HG03442 (cell line): Measurements from ENCODE around the gene INVS.
A peak's percentile ranks its signal among the peaks of the same experiment; 100 is the strongest.
"Not testable (repeated sequence)": the region's sequence is repeated elsewhere in the genome, so short reads cannot be mapped to it uniquely, and the experiment has no call there.

ENCODE experiments used
- ATAC-seq: cut with Tn5 transposase; IDR thresholded peaks from one replicate; pipeline ENCODE4 v1.9.1; 2021; ENCODE audit warnings: mild to moderate bottlenecking, moderate library complexity; ENCODE audit not compliant: unreplicated experiment

Gene INVS, protein sequence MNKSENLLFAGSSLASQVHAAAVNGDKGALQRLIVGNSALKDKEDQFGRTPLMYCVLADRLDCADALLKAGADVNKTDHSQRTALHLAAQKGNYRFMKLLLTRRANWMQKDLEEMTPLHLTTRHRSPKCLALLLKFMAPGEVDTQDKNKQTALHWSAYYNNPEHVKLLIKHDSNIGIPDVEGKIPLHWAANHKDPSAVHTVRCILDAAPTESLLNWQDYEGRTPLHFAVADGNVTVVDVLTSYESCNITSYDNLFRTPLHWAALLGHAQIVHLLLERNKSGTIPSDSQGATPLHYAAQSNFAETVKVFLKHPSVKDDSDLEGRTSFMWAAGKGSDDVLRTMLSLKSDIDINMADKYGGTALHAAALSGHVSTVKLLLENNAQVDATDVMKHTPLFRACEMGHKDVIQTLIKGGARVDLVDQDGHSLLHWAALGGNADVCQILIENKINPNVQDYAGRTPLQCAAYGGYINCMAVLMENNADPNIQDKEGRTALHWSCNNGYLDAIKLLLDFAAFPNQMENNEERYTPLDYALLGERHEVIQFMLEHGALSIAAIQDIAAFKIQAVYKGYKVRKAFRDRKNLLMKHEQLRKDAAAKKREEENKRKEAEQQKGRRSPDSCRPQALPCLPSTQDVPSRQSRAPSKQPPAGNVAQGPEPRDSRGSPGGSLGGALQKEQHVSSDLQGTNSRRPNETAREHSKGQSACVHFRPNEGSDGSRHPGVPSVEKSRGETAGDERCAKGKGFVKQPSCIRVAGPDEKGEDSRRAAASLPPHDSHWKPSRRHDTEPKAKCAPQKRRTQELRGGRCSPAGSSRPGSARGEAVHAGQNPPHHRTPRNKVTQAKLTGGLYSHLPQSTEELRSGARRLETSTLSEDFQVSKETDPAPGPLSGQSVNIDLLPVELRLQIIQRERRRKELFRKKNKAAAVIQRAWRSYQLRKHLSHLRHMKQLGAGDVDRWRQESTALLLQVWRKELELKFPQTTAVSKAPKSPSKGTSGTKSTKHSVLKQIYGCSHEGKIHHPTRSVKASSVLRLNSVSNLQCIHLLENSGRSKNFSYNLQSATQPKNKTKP

DNA sequence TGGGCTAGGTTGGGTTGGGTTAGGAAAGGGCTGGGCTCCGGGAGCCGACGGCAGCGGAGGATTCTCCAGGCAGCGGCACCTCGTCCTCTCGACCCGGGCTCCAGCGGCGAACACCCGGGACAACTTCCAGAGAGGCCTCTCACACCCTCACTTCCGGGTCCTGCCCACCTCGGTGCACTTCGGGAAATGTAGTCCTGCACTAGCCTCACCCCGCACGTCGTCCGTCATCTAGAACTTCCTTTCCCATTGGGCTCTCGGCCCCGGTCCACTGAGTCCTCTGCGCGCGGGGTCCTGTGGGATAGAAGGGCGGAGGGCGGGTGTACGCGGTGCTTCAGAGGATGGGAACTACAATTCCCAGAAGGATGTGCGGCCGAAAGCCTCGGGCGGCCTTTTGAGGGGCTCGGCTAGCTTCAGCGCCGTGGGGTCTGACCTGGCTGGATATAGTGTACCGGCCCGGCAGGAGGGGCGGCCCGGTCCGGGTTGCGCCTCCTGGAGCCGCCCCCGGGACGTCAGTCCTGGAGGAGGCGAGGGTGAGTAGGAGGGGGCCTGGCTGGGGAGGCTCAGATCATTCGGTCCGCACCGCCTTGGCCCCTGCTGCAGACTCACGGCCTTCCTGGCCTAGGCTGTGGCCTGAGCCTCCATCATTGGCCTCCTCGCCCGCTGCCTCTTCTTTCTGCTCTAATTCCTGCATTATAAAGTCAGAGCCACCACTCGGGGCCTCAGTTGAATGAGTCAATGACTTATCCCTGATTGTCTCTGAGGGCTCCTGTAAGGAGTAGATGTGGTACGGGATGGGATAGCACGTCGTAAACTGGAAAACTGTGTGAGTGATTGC, at the start of gene INVS, which contains the start of gene ERP44:
INVS (plus strand) TSS at position 357 of the 835 bp plus-strand sequence. CDS start 5,279 bp downstream, outside the sequence.
ERP44 (minus strand) TSS at position 114 of the 835 bp plus-strand sequence. CDS start 160 bp downstream, outside the sequence.
- ATAC-seq, result peak; percentile 97

DNA sequence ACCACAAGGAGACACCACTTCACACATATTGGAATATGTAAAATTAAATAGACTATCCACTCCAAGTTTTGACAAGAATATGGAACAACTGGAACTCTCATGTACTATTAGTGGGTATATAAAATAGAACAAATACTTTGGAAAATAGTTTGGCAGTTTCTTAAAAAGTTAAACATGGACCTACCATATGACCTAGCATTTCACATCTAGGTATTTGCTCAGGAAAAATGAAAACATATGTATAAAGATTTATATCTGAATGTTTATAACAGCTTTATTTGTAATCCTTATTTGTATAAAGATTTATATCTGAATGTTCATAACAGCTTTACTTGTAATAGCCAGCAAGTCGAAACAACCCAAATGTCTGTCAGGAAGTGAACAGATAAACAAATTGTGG, 49.5 kb upstream of the INVS start:
- no peak for ATAC-seq

DNA sequence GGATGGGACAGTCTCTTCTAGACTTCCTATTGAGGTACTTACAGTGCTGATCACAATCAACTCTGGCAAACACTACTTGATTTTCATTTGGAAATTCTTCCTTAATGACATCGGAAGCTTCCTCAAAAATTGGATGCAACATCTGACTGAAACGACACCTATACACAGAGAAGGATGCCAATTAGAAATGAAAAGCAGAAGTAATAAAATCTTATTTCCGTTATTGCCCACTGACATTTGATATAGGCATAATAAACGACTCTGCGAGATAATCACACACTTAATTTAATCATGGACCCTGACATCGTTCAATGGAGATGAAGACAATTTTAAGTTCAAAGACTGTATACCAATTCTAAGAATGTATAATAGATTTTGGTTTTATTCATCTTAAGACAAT, 46.7 kb upstream of the INVS start:
- ATAC-seq, result no peak

DNA sequence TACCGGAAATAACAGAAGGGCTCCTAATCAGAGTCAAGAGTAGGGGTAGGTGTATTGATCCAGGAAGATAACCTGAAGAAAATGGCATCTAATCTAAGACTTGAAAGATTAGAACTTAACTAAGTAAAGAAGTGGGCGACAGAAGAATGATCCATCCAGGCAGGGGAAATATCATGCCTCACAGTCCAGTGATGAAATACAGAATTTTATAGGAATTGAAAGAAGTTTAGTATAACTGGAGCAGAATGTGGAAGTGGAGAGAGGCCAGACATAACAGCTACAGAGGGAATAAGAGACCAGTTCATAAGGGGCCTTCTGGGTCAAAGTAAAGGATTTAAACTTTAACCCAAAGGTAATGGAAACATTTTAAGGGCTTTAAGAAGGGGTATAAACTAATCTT, 42.5 kb upstream of the INVS start:
- ATAC-seq, result no peak

DNA sequence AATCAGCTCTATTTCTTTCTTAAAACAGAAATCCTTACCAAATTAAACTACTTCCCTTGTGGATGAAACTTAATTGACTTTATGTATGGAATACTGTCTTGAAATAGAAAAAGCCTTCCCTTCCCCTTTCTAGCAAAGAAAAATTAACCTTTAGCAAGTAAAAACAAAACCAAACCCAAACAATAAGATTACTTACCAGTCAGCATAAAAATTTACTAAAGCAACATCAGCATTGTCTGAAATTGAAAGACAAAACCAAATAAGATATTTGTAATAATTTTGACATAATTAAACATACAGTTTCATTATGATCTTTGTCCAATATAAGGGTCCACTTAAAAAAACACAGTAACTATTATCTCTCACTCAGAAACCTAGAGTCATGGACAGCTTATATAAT, 41.4 kb upstream of the INVS start:
- no peak for ATAC-seq

DNA sequence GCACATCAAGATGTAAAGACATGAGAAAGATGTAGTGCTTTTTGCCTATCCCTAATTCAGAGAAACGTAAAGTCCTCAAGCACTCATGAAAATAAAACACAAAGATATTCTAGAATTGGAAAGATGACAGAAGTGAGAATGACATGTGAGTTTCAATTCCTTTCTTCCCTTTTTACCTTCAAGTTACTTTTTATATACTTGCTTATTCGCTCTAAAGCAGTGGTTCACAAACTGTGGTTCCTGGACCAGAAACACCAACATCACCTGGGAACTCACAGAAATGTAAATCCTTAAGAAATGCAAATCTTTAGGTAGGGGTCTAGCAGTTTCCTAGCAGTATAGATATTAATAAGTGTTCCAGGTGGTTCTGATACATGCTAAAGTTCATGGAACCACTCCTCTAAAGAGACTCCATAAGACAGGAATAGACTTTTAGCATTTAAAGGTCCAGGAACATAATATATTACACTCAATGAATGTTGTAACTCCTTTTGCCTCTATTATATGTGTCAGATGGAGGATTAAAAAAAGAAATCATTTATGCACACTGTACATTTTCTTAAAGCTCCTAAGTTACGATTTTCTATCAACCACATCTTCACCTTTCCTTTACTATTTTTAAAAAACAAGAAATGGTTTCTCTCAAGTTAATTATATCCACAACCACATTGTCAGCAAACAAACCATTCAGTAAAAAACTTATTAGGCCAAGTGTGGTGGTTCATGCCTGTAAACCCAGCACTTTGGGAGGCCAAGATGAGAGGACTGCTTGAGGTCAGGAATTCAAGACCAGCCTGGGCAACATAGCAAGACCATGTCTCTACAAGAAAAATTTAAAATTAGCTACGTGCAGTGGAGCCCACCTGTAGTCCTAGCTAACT, 40.1 kb upstream of the INVS start:
- peak; percentile 84 for ATAC-seq

GRCh38 chr9:100062683-100063082, 36.4 kb upstream of the INVS start:
- ATAC-seq, result not testable (repeated sequence)

GRCh38 chr9:100063185-100063584, 35.9 kb upstream of the INVS start:
- no peak for ATAC-seq

DNA sequence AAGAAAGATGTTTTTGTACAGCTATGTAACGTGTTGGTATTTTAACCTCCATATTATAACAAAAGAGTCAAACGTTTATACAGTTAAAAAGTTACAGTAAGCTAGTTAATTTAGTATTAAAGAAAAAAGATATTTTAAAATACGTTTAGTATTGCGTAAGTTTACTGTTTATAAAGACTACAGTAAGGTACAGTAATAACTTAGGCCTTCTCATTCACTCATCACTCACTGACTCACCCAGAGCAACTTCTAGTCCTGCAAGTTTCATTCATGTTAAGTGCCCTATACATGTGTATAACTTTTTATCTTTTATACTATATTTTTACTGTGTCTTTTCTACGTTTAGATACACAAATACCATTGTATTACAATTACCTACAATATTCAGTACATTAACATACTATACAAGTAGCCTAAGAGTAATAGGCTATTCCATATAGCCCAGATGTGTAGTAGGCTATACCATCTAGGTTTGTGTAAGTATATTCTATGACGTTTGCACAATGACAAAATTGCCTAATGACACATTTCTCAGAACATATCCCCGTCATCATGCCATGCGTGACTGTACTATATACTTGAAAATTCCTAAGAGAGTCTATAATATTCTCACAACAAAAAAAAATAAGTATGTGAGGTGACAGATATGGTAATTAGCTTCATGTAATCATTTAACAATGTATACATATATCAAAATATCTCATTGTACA, 34.0 kb upstream of the INVS start:
- no peak for ATAC-seq

GRCh38 chr9:100066539-100066938, 32.5 kb upstream of the INVS start:
- peak; percentile 90 for ATAC-seq

GRCh38 chr9:100067990-100068389, 31.1 kb upstream of the INVS start:
- ATAC-seq, result not testable (repeated sequence)

DNA sequence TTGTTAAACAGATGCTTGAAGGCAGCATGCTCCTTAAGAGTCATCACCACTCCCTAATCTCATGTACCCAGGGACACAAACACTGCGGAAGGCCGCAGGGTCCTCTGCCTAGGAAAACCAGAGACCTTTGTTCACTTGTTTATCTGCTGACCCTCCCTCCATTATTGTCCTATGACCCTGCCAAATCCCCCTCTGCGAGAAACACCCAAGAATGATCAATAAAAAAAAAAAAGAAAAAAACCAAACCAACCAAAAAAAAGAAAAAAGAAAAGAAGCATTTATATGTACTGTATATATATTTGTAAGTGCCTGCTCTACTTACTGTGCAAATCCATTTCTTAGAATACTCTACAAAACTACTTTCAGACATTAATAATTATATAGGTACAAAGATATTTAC, 30.0 kb upstream of the INVS start:
- ATAC-seq, result not testable (repeated sequence)

DNA sequence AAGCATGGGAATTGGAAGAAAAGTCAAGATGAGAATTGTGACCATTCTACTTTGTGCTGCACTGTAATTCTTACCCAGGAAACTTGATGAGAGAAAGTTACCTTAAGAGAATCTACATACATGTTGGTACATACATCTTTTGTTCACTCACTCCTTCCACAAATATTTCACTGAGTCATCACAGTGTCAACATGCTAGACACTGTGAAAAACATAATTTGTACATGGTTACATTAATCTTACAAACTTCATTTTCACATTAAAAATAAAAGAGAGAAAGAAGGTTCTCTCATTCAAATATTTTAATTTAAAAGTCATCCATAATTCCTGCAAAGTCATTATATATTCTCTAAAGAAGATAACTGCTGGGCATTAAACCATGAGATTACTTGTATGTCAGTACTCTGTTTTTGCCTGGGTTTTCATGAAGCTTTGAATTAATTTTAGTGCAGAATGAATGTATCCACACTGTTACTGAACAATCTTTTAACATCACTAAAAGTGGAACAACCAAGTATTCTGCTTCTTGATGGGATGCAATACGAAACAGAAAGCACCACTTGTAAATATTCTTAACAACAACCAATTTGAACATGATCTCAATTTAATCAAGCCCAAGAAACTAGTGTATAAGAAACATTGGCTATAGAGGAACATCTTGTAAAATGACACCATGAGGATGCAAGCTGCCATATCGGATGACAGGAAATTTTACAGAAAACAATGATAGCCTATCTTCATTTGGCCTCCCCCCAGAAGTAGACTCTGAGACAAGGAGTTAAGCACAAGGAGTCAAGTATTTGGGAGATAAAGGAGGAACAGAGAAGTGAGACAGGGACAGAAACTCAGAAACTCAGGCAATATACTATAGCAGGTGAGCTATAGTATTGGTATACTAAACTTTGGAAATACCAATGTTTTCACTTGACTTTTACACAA, 28.7 kb upstream of the INVS start:
- ATAC-seq, result no peak

DNA sequence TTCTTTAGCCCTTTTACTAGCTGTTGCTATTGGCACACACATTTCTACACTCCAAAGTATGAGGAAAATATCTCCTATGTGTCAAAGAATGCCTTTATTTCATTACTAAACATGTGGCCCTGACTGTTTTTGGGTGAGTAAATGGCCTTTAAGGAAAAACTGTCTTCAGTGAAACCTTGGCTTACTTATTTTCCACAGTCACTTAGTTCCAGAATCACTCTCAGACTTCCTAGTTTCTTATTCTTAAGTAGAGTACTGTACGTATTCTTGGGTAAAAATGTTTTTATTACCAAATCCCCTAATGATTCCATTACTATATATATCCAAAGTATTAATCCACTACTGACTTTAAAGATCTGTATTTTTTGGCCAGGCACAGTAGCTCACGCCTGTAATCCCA, 27.8 kb upstream of the INVS start:
- no peak for ATAC-seq

GRCh38 chr9:100072805-100073204, 26.2 kb upstream of the INVS start:
- ATAC-seq, result no peak

GRCh38 chr9:100074093-100074492, 24.9 kb upstream of the INVS start:
- ATAC-seq, result no peak

DNA sequence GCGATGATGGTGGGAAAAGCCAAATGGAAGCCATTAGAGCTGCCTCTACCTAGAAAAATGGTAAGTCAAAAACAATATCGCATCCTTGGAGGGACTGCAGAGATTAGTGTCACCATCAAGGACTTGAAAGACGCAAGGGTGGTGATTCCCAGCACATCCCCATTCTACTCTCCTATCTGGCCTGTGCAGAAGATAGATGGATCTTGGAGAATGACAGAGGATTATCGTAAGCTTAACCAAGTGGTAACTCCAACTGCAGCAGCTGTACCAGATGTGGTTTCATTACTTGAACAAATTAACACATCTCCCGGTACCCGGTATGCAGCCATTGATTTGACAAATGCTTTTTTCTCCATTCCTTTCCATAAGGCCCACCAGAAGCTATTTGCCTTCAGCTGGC, 24.1 kb upstream of the INVS start:
- no peak for ATAC-seq

DNA sequence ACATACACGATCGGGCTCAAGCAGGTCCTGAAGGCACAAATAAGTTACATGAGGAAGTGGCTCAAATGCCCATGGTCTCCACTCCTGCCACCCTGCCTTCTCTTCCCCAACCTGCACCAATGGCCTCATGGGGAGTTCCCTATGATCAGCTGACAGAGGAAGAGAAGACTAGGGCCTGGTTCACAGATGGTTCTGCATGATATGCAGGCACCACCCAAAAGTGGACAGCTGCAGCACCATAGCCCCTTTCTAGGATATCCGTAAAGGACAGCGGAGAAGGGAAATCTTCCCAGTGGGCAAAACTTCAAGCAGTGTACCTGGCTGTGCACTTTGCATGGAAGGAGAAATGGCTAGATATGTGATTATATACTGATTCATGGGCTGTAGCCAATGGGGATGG, 22.8 kb upstream of the INVS start:
- not testable (repeated sequence) for ATAC-seq
